GDM1 (cell line): ENCODE data around the gene PLK5.
A peak's percentile ranks its signal among the peaks of the same experiment; 100 is the strongest.
"Not testable (repeated sequence)": the region's sequence is repeated elsewhere in the genome, so short reads cannot be mapped to it uniquely, and the experiment has no call there.

Experiments
- DNase-seq: peaks from one replicate; lab custom pipeline; 2025; lab: John Stamatoyannopoulos, UW

The PLK5 gene

DNA sequence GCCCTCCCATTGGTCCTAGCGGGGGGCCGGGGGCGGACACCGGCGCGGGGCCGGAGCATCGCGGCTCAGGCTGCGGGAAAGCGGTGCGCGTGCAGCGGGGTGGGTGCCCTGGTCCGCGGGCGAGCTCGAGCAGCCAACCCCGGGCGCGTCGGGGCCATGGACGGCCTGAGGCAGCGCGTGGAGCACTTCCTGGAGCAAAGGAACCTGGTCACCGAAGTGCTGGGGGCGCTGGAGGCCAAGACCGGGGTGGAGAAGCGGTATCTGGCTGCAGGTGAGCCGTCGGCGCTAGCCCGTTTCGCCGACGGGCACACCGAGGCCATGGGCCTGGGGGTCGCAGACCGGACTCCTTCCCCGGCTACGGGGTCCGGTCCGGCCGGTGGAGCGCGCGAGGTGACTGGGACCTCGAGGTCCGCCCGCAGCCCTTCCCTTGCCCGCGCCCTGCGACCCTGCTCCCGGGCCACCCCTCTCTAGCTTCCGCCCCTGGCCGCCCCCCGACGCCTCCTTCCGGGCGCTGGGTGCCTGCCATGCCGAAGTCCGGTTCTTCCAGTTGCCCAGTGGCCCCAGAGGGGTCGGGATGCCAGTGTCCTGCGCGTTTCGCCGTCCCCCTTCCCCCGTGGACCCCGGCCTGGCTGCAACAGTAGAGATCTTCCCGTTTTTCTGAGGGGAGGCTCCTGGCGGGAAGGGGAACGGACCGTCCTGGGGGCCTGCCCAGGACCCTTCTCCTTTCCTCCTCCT lies 32.6 kb upstream of the PLK5 start, which contains the start of gene REEP6:
Gene REEP6 (plus strand): TSS at position 68 of the 735 bp plus-strand sequence. CDS start 89 bp downstream, at position 157.
- DNase-seq = no peak

DNA sequence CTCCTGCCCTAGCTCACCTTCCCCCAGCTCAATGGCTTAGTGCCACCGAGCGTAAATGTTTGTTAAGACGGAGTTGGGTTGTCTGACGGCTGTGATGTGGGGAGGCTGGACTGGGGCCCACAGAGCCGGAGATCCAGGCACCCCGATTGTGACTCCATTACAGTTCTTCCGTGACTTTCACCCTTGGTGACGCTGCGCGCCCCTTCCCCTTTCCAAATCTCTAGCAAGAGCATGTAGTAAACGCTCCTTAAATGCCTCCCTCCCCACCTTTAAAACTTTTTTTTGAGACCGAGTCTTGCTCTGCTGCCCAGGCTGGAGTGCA lies 32.1 kb upstream of the PLK5 start:
- DNase-seq = no peak

DNA sequence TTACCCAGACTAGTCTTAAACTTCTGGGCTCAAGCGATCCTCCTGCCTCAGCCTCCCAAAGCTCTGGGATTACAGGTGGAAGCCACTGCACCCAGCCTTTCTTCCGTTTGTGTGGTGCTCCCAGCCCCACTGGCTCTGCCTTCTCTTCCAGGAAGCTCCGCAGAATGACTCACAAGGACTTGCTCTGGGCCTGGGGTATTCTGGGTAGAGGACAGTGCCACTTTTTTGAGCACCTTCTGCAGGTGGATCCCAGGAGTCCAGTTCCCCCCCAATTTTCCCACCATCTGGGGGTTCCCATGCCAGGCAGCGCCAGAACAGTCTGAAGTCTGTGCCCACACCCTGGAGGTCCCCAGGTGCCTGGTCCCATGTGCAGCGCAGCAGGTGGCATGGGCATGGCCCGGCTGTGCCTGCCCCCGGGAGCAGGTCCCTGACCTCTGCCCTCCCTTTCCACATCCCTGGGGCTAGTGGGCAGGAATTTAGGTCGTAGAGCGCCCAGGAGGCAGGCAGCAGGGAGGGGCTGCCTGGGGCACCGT lies 31.3 kb upstream of the PLK5 start:
- DNase-seq = no peak

DNA sequence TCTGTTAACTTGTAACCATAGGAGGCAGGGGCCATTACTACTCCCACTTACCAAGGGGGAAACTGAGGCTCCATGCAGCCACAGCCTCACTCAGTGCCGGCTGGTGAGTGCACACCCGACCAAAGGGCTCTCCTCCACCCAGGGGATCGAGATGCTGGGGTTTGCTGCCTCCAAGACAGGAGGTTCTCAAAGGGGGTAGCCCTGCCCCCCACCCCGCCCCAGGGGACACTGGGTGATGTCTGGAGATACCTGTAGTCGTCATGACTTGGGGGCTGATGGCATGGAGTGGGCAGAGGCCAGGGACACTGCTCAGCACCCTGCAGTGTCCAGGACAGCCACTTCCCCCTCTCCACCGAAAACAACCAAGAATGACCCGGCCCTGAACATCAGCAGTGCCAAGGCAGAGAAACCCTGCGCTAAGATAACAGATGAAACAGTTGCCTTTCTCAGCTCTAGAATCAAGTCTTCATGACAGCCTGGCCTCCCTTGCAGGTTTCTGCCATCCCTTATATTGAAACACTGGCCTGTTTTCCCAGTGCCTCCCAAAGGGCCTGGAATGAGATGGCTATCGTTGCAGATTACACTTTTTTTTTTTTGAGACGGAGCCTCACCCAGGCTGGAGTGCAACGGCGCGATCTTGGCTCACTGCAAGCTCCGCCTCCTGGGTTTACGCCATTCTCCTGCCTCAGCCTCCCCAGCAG lies 29.6 kb upstream of the PLK5 start:
- DNase-seq = no peak

DNA sequence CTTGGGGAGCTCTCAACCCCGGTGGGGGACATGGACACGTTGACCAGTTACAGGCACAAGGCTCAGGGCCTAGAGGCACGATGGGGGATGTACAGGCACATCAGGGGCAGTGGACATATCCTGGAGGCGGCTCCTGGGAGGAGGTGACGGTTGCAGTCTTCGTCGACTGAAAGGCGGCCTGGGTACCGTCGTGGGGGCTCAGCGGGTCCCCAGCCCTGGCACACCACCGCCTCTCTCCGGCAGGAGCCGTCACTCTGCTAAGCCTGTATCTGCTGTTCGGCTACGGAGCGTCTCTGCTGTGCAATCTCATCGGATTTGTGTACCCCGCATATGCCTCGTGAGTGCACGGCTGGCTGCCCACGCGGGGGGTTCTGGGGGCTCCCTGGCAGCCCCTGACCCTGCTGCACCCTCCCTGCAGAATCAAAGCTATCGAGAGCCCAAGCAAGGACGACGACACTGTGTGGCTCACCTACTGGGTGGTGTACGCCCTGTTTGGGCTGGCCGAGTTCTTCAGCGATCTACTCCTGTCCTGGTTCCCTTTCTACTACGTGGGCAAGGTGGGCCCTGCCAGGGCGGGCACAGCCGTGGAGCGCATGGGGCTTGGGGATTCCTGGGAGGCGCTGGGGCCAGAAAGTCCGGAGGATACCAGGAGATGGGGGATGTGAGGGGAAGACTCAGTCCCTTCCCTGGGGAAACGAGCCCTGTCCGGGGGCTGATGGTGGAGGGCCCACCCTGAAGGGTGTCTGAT lies 28.7 kb upstream of the PLK5 start:
- no peak for DNase-seq

DNA sequence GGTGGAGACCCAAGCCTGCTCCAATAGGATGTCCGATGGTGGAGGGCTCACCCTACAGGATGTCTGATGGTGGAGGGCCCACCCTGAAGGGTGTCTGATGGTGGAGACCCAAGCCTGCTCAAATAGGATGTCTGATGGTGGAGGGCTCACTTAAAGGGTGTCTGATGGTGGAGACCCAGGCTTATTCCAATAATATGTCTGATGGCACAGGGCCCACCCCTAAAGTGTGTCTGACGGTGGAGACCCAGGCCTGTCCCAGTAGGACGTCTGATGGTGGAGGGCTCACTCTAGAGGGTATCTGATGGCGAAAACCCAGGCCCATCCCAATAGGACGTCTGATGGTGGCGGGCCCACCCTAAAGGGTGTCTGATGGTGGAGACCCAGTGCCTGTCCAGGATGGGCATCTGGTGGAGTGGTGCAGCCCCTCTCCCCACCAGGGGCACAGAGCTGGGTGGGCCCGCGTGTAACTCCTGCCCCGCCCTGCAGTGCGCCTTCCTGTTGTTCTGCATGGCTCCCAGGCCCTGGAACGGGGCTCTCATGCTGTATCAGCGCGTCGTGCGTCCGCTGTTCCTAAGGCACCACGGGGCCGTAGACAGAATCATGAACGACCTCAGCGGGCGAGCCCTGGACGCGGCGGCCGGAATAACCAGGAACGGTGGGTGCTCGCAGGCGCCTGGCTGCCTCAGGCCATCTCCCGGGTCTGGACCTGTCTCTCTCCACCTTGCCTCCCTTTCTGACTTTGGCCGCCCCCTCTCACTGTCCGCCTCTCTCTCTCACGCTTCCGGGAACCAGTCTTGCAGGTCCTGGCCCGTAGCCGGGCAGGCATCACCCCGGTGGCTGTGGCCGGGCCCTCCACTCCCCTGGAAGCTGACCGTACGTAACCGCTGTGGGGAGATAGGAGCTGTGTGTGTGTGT lies 27.8 kb upstream of the PLK5 start:
- no peak for DNase-seq

DNA sequence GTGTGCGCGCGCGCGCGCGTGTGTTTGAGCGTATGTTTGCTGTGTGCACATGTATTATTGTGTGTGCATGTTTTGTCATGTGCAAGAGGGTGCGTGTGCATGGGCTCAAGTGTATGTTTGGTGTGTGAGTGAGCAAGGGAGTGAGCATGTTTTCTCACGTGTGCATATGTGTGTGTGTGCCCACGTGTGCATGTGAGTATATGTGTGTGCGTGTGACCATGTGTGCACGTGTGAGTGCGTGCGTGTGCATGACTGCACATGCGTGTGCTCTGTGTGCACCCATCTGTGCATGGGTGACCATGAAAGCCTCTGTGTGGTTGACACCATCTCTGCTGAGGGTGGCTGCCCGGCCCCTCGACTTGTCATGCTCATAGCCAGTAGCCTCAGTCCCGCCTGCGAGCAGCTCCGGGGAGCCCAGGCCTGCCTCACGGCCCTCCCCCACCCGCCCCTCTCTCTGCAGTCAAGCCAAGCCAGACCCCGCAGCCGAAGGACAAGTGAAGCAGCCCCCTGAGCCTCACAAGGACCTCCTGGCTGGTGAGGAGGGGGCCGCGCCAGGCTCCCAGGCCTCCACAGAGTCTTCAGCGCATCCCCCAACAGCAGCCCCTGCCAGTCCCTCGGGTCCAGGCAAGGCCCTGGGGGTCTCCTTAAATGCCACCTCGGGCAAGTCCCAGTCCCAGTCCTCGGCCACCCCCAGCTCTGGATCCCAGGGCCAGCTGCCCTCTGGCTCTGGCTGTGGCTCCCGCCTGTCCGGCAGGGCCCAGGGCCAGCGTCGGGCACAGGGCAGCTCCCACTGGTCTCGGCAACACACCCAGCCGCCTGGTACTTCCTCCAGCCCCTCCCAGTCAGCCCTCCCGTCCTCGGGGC lies 26.9 kb upstream of the PLK5 start:
- DNase-seq = no peak

DNA sequence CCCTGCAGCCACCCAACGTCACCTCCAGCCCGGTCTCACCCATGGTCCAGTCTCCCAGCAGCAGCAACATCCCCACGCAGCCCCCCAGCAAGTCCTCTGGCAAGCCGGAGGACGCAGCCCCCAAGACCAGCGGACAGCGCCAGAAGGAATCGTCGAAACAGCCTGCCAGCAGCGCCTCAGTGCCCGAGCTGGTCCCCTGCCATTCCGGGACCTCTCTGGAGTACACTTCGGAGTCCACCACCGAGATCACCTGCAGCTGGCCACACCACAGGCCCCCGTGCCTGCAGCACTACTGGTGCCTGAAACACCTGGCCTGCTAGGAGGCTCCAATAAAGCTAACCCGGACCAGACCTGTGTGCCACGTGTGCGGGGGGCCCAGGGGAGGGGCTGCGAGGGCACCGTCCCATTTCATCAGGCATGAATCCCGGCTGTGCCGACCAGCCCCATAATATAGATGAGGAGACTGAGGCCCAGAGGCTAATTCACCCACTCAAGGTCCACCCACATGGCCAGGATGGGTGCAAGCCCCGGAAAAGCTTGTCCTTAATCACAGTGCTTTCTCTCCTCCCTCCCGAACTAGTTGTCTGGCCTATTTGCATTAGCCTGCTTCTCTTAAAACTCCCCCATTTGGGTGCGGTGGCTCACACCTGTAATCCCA lies 26.2 kb upstream of the PLK5 start:
- no peak for DNase-seq

DNA sequence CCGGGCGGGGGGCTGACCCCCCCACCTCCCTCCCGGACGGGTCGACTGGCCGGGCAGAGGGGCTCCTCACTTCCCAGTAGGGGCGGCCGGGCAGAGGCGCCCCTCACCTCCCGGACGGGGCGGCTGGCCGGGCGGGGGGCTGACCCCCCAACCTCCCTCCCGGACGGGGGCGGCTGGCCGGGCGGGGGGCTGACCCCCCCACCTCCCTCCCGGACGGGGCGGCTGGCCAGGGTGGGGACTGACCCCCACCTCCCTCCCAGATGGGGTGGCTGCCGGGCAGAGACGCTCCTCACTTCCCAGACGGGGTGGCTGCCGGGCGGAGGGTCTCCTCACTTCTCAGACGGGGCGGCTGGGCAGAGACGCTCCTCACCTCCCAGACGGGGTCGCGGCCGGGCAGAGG lies 24.6 kb upstream of the PLK5 start:
- not testable (repeated sequence) for DNase-seq

DNA sequence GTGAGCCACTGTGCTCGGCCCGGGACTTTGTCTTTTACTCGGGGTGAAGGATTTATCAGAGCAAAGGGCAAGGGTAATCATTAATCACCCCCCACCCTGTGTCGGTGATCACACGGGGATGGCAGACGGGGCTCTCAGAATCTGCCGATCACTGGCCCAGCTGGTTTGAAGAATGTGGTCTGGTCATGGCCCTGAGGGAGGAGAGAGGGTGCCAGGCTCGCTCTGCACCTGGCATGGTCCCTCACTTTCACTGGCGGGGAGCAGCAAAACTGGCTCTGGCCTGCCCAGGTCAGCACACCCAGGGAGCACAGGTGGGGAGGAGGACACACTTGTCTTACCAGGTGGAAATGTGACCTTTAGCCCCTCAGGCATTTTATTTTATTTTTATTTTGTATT lies 22.7 kb upstream of the PLK5 start:
- DNase-seq = no peak

DNA sequence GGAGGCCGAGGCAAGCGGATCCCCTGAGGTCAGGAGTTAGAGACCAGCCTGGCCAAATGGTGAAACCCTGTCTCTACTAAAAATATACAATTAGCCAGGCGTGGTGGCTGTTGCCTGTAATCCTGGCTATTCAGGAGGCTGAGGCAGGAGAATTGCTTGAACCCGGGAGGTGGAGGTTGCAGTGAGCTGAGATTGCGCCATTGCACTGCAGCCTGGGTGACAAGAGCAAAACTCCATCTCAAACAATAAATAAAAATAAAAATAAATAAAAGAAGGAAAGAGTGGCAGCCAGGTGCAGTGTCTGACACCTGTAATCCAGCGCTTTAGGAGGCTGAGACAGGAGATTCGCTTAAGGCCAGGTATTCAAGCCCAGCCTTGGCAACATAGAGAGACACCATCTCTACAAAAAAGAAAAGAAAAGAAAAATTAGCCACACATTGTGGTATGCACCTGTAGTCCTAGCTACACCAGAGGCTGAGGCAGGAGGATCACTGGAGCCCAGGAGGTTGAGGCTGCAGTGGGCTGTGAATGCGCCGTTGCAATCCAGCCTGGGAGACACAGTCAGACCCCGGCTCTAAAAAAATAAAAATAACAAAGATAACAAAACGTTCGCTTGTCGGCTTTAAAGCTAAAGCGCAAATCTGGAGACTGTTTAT lies 21.3 kb upstream of the PLK5 start:
- DNase-seq = no peak

DNA sequence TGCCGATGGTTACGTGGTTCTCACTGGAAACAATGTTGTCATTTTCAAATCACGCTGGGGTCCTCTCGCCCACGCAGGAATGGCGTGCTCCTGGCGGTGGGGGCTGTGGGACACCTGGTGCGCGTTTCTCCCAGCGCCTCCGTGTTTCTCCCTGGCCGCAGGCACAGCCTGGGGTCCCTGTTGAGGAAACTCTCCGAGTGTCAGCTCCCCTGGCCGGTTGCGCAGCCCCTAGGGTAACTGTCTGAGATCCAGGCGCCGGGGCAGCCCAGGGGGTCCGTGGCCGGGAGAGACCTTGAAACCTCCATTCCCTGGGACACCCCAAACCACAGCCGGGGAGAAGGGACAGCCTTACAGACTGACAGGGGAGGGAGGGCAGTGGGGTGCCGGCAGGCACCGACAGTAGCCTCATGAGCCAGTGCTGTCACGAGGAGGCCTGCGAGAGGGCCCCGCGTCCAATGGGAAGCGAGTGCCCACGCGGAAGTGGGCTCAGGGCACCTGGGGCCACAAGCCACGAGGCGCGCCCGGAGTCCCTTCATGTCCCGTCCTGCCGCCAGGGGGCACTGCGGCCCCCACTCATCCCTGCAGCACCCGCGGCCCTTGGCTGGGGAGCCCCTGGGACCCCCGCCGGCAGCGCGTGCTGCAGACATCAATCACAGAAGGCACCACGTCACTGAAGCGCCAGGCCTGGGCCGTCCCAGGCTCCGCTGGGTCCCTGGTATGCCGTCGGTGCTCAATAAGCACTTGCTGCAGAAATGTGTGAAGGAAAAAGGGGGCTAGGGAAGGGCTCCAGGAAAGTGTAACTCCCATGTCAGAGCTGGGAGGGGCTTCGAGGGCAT lies 20.6 kb upstream of the PLK5 start:
- DNase-seq = peak; percentile 40

DNA sequence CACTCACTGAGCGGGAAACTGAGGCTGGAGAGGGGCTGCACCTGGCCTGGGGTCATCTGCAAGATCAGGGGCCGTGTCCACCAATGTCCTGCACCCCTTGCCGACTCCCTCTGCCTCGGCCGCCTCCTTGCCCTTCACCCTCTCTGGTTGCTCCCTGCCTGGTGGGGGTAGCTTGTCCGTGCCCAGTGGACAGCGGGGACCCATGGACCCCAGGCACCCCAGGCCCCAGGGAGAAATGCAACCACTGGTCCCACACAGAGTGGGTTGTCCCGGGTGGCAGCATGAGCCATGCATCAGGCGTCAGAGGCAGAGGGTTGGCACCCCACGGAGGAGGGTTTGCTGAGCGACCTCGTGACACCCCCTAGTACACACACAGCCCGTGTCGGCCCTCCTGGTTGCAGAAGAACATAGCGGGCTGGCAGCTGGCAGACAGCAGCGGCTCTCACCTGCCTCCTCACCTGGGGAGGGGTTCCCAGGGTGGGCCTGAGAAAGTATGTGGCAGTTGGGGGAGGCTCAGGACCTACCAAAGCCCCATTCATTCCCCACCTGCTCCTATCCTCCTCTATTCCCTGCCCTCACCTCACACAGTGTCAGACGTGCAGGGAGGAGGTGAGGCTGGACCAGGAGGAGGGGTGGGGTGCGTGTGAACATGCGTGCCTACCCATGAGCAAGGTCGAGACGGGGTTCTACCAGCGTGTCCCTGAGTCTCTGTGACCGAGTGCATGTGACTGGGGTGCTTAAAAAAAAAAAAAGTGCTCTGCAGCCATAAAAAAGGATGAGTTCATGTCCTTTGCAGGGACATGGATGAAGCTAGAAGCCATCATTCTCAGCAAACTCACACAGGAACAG lies 19.7 kb upstream of the PLK5 start:
- DNase-seq = no peak

DNA sequence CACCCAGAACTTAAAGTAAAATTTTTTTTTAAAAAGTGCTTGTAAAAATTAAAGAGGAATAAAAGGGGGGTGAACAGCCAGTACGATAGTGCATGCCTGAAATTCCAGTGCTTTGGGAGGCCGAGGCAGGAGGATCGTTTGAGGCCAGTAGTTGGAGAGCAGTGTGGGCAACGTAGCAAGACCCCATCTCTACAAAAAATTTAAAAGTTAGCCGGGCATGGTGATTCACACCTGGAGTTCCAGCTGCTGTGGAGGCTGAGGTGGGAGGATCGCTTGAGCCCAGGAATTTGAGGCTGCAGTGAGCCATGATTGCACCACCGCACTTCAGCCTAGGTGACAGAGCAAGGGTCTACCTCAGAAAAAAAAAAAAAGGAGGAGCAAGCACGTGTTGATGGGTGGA lies 18.9 kb upstream of the PLK5 start:
- DNase-seq = no peak

DNA sequence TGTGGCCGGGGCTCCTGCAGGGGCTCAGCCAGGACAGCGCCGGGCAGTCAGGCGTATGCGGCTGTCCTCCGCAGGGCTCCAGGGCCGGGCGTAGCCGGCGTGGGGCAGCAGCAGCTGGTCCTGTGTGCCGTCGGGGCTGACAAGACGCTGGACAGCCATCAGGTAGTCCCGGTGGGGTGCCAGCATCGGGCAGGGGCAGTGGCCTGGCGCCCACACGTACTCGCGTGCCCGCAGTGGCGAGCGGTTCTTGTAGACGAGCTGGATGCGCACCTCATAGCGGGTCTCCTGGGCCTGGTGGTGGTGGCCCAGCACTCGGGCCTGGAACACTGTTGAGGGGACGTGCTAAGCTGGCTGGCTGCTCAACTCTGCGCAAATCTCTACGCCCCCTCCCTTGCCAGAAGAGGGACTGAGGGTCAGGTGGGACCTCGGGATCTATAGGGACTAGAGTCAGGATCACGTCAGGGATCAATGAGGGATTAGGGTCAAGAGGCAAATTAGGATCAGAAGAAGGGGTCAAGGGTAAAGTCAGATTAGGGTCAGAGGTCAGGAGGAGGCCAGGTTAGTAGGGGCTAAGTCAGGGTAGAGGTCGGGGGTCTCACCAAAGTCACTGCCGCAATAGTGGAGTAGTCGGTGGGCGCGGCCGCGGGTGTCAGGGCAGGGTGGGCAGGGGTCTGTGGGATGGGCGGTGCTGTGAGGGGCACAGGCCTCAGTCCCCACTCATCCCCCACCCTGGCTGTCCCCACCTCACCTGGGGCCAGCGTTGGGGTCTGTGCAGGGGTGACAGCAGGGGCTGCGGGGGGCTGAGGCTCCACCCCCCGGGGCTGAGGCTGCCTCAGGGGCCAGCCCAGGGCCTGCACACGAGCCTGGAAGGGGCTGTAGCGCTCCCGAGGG lies 17.6 kb upstream of the PLK5 start:
- DNase-seq = no peak

DNA sequence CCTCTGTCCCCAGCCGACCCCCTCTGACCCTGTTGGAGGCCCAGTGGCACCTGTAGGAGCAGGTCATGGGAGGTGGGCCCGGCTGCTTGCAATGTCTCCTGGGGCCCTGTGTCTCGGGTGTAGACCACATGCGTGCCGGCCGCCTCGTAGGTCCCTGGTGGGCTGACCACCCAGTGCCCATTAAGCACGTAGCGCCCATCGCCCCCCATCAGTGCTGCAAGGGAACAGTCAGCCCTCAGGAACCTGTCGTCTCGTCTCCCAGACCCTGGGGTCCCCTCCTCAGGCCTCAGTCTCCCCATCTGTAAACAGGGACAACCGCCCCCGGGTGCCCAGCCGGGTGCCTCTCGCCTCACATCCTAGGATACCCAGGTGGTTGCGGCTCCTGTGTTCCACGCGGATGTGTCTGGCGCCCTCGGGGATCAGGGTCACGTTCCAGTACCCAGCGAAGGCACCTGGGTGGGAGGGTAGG lies 16.7 kb upstream of the PLK5 start:
- no peak for DNase-seq
